Measurements from ENCODE around the gene DNM3. TPM values are rescaled to one million over a fixed set of nuclear protein-coding genes. Genes with fewer than 3 reads are reported as not detected.

DNM3 gene
- total RNA-seq, 1 experiment from 2014 or later, result 2.7 TPM

DNA sequence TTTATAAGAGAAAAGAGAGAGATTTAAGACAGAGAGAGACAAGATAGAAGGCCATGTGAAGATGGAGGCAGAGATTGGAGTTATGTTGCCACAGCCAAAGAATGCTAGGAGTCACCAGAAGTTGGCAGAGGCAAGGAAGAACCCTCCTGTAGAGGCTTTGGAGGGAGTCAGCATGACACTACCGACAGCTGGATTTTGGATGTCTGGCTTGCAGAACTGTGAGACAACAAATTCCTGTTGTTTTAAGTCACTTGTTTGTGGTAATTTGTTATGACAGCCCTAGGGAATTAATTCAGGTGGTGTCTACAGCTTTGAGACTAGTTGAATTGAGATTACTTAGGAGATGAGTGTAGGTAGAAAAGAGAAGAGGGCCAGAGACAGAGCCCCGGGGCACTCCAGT, 158.5 kb downstream of the DNM3 start:
- H3K27me3 ChIP-seq (ENCODE audit: insufficient read depth, low read length), result no peaks in the 10 kb centered on the region
- H3K4me1 Mint-ChIP-seq, result peaks cover 0 to 2% of the 10 kb centered on the region in 2 experiments; a peak in 2 of 4 replicates
- no peak overlapping the region for H2BK12ac ChIP-seq (ENCODE audit: insufficient read length, low read depth, low read length)
- H3K36me3 Mint-ChIP-seq (ENCODE audit: insufficient read depth in 1 of 3, low read depth in 3 of 3), result no peaks in the 10 kb centered on the region
- H3K9me3 ChIP-seq (ENCODE audit: control insufficient read depth, low read depth, low read length), result no peaks in the 10 kb centered on the region
- no peak overlapping the region for H3K27ac Mint-ChIP-seq
- no peaks in the 10 kb centered on the region for H3K23me2 ChIP-seq (ENCODE audit: insufficient read length, low read depth, low read length, poor library complexity, severe bottlenecking)
- no peak overlapping the region for H4K5ac ChIP-seq (ENCODE audit: insufficient read length, low read depth, low read length)
- no peak overlapping the region for H3T11ph ChIP-seq (ENCODE audit: low read length)
- H3K4ac ChIP-seq (ENCODE audit: low read depth, low read length), result no peak overlapping the region
- TF ChIP-seq, protein P1, sequence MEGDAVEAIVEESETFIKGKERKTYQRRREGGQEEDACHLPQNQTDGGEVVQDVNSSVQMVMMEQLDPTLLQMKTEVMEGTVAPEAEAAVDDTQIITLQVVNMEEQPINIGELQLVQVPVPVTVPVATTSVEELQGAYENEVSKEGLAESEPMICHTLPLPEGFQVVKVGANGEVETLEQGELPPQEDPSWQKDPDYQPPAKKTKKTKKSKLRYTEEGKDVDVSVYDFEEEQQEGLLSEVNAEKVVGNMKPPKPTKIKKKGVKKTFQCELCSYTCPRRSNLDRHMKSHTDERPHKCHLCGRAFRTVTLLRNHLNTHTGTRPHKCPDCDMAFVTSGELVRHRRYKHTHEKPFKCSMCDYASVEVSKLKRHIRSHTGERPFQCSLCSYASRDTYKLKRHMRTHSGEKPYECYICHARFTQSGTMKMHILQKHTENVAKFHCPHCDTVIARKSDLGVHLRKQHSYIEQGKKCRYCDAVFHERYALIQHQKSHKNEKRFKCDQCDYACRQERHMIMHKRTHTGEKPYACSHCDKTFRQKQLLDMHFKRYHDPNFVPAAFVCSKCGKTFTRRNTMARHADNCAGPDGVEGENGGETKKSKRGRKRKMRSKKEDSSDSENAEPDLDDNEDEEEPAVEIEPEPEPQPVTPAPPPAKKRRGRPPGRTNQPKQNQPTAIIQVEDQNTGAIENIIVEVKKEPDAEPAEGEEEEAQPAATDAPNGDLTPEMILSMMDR (conservative IDR thresholded peaks at IDR 0.05), result no peak
- no peak overlapping the region for H3K4me2 ChIP-seq (ENCODE audit: insufficient read depth, insufficient read length, low read length)
- no peak overlapping the region for H2BK15ac ChIP-seq (ENCODE audit: low read depth, low read length)
- H4K8ac ChIP-seq (replicated peaks; ENCODE audit: insufficient read length, low read depth, low read length), result no peak overlapping the region
- H4K91ac ChIP-seq (ENCODE audit: insufficient read length, low read depth, low read length), result no peak overlapping the region
- no peak overlapping the region for H3K14ac ChIP-seq (ENCODE audit: insufficient read depth, low read length)
- no peaks in the 10 kb centered on the region for H4K20me1 ChIP-seq (ENCODE audit: control insufficient read depth, insufficient read depth, insufficient read length)
- no peak overlapping the region for H3K56ac ChIP-seq (ENCODE audit: insufficient read length, low read depth, low read length)
- no peaks in the 10 kb centered on the region for H3K79me2 ChIP-seq (ENCODE audit: insufficient read depth, low read length)
- H3K18ac ChIP-seq (ENCODE audit: insufficient read length, low read depth, low read length), result no peak overlapping the region
- H3K27ac ChIP-seq (ENCODE audit: insufficient read length, low read depth, low read length), result no peak overlapping the region
- H3K4me3 Mint-ChIP-seq, result no peak overlapping the region
- H3K27me3 Mint-ChIP-seq (ENCODE audit: low read depth), result no peaks in the 10 kb centered on the region
- no peak overlapping the region for H2BK5ac ChIP-seq (ENCODE audit: insufficient read length, low read length)
- H2AFZ ChIP-seq (ENCODE audit: low read length), result no peak overlapping the region
- H3K9ac ChIP-seq (ENCODE audit: extremely low read depth, insufficient read length, low read length), result no peak overlapping the region
- H2BK120ac ChIP-seq (ENCODE audit: low read depth, low read length, poor library complexity, severe bottlenecking), result no peak overlapping the region
- no CpG with 5 or more reads among the region's 2 CpGs for WGBS (ENCODE audit: extremely low coverage, insufficient read length, low lambda C conversion rate)
- DNase-seq, result no peak
- no peaks in the 10 kb centered on the region for H3K4me1 ChIP-seq (ENCODE audit: insufficient read depth, low read length)
- H2BK20ac ChIP-seq (ENCODE audit: low read depth, low read length, poor library complexity, severe bottlenecking), result no peak overlapping the region
- no peaks in the 10 kb centered on the region for H3K9me3 Mint-ChIP-seq
- H3K23ac ChIP-seq (ENCODE audit: insufficient read length, low read depth, low read length), result no peak overlapping the region
- no peaks in the 10 kb centered on the region for H3K79me1 ChIP-seq (ENCODE audit: insufficient read depth, low read depth, low read length, poor library complexity, severe bottlenecking)
- no peak overlapping the region for H2AK5ac ChIP-seq (ENCODE audit: insufficient read length, low read length)
